ENCODE results near the gene PSMB11. TPM values are rescaled to one million over a fixed set of nuclear protein-coding genes. Genes with fewer than 3 reads are reported as not detected.

PSMB11 gene
- total RNA-seq, 2 donors from 2014 or later = not detected

GRCh38 chr14:23047751-23048693, 6.0 kb downstream of the PSMB11 start:
- intact Hi-C loops (cut with DNase I) = no loop called here
- Histone ChIP-seq H3K9me3 (no peaks in the 10 kb centered on the region), H3K4me1 (no peaks in the 10 kb centered on the region), H3K9ac (ENCODE audit: low read depth in 2 of 2, low read length in 2 of 2) (no peak overlapping the region), H3K27me3 (no peaks in the 10 kb centered on the region), H3K36me3 (no peaks in the 10 kb centered on the region), H3K4me3 (no peak overlapping the region), H3K27ac (no peak overlapping the region)
- no peak for TF ChIP-seq CTCF (IDR thresholded peaks at IDR 0.05)
- DNase-seq = no peak

GRCh38 chr14:23049011-23049410, 7.0 kb downstream of the PSMB11 start:
- H3K27ac ChIP-seq = no peak overlapping the region
- H3K4me1 ChIP-seq = no peaks in the 10 kb centered on the region
- no peak for TF ChIP-seq CTCF (IDR thresholded peaks at IDR 0.05)
- DNase-seq = no peak
- H3K4me3 ChIP-seq = no peak overlapping the region
- no peak overlapping the region for H3K9ac ChIP-seq (ENCODE audit: low read depth in 2 of 2, low read length in 2 of 2)
- H3K9me3 ChIP-seq = no peaks in the 10 kb centered on the region
- H3K27me3 ChIP-seq = no peaks in the 10 kb centered on the region
- intact Hi-C loops (cut with DNase I) = no loop called here
- no peaks in the 10 kb centered on the region for H3K36me3 ChIP-seq

- Histone ChIP-seq H3K4me1 (peaks cover under 1% of the 10 kb centered on the region), H3K27me3 (no peaks in the 10 kb centered on the region), H3K4me3 (no peak overlapping the region), H3K36me3 (no peaks in the 10 kb centered on the region), H3K9ac (ENCODE audit: low read depth in 2 of 2, low read length in 2 of 2) (no peak overlapping the region), H3K27ac (no peak overlapping the region), H3K9me3 (no peaks in the 10 kb centered on the region)
- TF ChIP-seq CTCF (IDR thresholded peaks at IDR 0.05) = no peak
- intact Hi-C loops (cut with DNase I) = no loop called here
- DNase-seq = no peak
These were observed 9.4 kb downstream of the PSMB11 start for GRCh38 chr14:23051141-23052057.

GRCh38 chr14:23052182-23052623, 10.2 kb downstream of the PSMB11 start:
- DNase-seq = no peak
- intact Hi-C loops (cut with DNase I) = no loop called here
- no peaks in the 10 kb centered on the region for H3K27me3 ChIP-seq

More at GRCh38 chr14:23052182-23052623, 10.2 kb downstream of the PSMB11 start:
- H3K27ac ChIP-seq = no peak overlapping the region
- no peak overlapping the region for H3K9ac ChIP-seq (ENCODE audit: low read depth in 2 of 2, low read length in 2 of 2)
- TF ChIP-seq CTCF (IDR thresholded peaks at IDR 0.05) = no peak
- no peak overlapping the region for H3K4me3 ChIP-seq
- peaks cover 5% of the 10 kb centered on the region for H3K4me1 ChIP-seq
- H3K36me3 ChIP-seq = no peaks in the 10 kb centered on the region
- no peaks in the 10 kb centered on the region for H3K9me3 ChIP-seq
